Diencephalon (tissue), 1 donor: Measurements from ENCODE around the gene IL37. TPM values are rescaled to one million over a fixed set of nuclear protein-coding genes. Genes with fewer than 3 reads are reported as not detected.

Source experiments
- total RNA-seq: library from RNA; depleted of rRNA; stranded (reverse); fragments of >200 nt; gene quantifications from one replicate; pipeline ENCODE4 v1.2.3, GENCODE V29; 2014

IL37 gene, protein sequence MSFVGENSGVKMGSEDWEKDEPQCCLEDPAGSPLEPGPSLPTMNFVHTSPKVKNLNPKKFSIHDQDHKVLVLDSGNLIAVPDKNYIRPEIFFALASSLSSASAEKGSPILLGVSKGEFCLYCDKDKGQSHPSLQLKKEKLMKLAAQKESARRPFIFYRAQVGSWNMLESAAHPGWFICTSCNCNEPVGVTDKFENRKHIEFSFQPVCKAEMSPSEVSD
- total RNA-seq, result not detected

DNA sequence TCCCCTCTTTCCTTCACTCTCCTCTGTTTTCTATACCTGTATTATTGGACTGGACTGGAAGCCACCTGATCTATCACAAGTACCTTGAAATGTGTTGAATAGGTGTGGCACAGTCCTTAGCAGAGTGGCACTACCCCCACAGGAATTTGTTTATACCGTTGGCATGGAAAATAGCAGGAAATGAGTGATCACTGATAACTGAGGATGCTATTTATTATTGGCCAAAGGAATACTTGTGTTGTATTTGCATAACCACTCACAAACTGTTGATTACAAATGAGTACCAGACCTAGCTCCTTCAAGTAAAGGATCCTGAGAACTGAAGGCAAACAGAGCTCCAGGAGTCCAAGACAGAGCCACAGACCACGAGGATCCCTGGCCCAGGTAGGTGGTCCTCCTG is at the start of gene IL37:
Gene IL37 (plus strand): TSS at position 301 of the 400 bp plus-strand sequence. CDS start 1,848 bp downstream, outside the sequence.

Other genes with a start within 250 kb of the IL37 start
- not detected for gene NT5DC4, start 190.1 kb upstream of the IL37 start, total RNA-seq
- 4.2 TPM for gene CKAP2L, start 146.6 kb upstream of the IL37 start, total RNA-seq
- 0.92 TPM for gene IL1A, start 126.7 kb upstream of the IL37 start, total RNA-seq
- gene IL1B, start 74.4 kb upstream of the IL37 start, total RNA-seq, result 1.2 TPM
- gene IL36G, start 66.8 kb downstream of the IL37 start, total RNA-seq, result not detected
- gene IL36A, start 94.3 kb downstream of the IL37 start, total RNA-seq, result not detected
- gene IL36B, start 141.7 kb downstream of the IL37 start, total RNA-seq, result not detected
- not detected for gene IL36RN, start 148.0 kb downstream of the IL37 start, total RNA-seq
- not detected for gene IL1F10, start 156.8 kb downstream of the IL37 start, total RNA-seq
- not detected for gene IL1RN, start 216.4 kb downstream of the IL37 start, total RNA-seq